ENCODE measurements around the gene FGGY. TPM values are rescaled to one million over a fixed set of nuclear protein-coding genes. Genes with fewer than 3 reads are reported as not detected.

Gene FGGY
- total and polyA plus RNA-seq, 2 donors (not counting 3 experiments of a cell fraction or from before 2014, with no cell fraction given), result 5.6 to 6.4 TPM

- Histone ChIP-seq H4K20me1 (replicated peaks; ENCODE audit: control insufficient read depth, extremely low read depth, insufficient read depth, low read length) (no peaks in the 10 kb centered on the region), H3K27ac (ENCODE audit: insufficient read depth, low read depth, low read length) (no peak overlapping the region), H3K4me1 (ENCODE audit: control insufficient read depth, extremely low read depth, insufficient read depth, low read length) (peaks cover 4% of the 10 kb centered on the region), H2AFZ (ENCODE audit: low read depth, low read length) (peak overlapping the region; percentile 83), H3K9me1 (replicated peaks; ENCODE audit: control insufficient read depth, extremely low read depth, insufficient read depth, low read length) (no peaks in the 10 kb centered on the region), H3K4me3 (replicated peaks in 1 of 3; ENCODE audit: insufficient read depth in 1 of 3, low read depth in 1 of 3, low read length in 3 of 3) (no peak overlapping the region), H3K9ac (replicated peaks; ENCODE audit: extremely low read depth, insufficient read depth, low read length) (no peak overlapping the region), H3K4me2 (ENCODE audit: insufficient read depth, low read length) (no peak overlapping the region), H3K9me3 (replicated peaks; ENCODE audit: control insufficient read depth, insufficient read depth, low read length) (no peaks in the 10 kb centered on the region), H3K36me3 (ENCODE audit: control insufficient read depth in 2 of 2, extremely low read depth in 1 of 2, insufficient read depth in 2 of 2, low read length in 2 of 2) (no peaks in the 10 kb centered on the region), H3K79me2 (ENCODE audit: control insufficient read depth, insufficient read depth, low read length) (no peaks in the 10 kb centered on the region), H3K27me3 (ENCODE audit: control insufficient read depth in 2 of 2, insufficient read depth in 2 of 2, low read length in 2 of 2) (no peaks in the 10 kb centered on the region)
- BruUV-seq (replicated peaks), result no TSS peak
- dilution Hi-C loops (cut with MboI; ENCODE audit: extremely low pct_ligation_motif_present, low sequenced_read_pairs), result no loop called here
- intact Hi-C loops (cut with micrococcal nuclease), result no loop called here
- DNase-seq (ENCODE audit: low read depth, low spot score) (peak; percentile 52), FAIRE-seq (no peak)
- ChIA-PET POLR2A (no interaction called here), CTCF (interaction anchor here (1.2 to 2.8 kb wide), 3 partner anchors 11 to 225 kb away, joined by 3 to 7 read pairs (median 3); no protein-coding TSS in a partner anchor)
- TF ChIP-seq EZH2 (IDR thresholded peaks at IDR 0.05; ENCODE audit: borderline replicate concordance, low read depth, low read length, severe bottlenecking) (no peak), JUN (IDR thresholded peaks at IDR 0.05; ENCODE audit: borderline replicate concordance, insufficient read depth, insufficient read length, low read depth) (no peak), CTCF (IDR thresholded peaks at IDR 0.05; ENCODE audit: extremely low read depth in 1 of 2, insufficient read depth in 1 of 2, low read depth in 1 of 2, low read length in 2 of 2) (no peak), FOS (IDR thresholded peaks at IDR 0.05; ENCODE audit: borderline replicate concordance, insufficient read depth, low read length) (no peak), MAX (IDR thresholded peaks at IDR 0.05; ENCODE audit: insufficient read depth, insufficient read length) (no peak), POLR2A (IDR thresholded peaks at IDR 0.05; ENCODE audit: low read depth, low read length) (no peak)
Measured at GRCh38 chr1:59520827-59521418, 224.0 kb downstream of the FGGY start.

Data from endothelial cell of umbilical vein (primary cell).